Mesenchymal stem cell (in vitro differentiated cells and primary cell): Measurements from ENCODE around the gene AICDA.
"Not testable (repeated sequence)": the region's sequence is repeated elsewhere in the genome, so short reads cannot be mapped to it uniquely, and the experiment has no call there.

Source experiments
- DNase-seq: peaks from one replicate; pipeline ENCODE4 v3.0.0-alpha.2; 2013
- H2AFZ ChIP-seq: one replicate; pipeline ENCODE4 v1.6.1; 2013; ENCODE audit warnings: low read depth, mild to moderate bottlenecking, control low read depth, inconsistent platforms, low read length, moderate library complexity
- H2AK5ac ChIP-seq: 2 replicates; pipeline ENCODE4 v1.6.1; 2013; ENCODE audit warnings: low read length, moderate library complexity, mild to moderate bottlenecking, inconsistent platforms; ENCODE audit not compliant: severe bottlenecking
- H2BK120ac ChIP-seq: one replicate; pipeline ENCODE4 v1.6.1; 2013; ENCODE audit warnings: low read depth, mild to moderate bottlenecking, inconsistent platforms, low read length, moderate library complexity
- H2BK12ac ChIP-seq, 2 experiments: one replicate each; pipeline ENCODE4 v1.6.1; 2013; ENCODE audit warnings: inconsistent platforms in 2 of 2, low read length in 2 of 2, mild to moderate bottlenecking in 2 of 2, moderate library complexity in 2 of 2, control low read depth in 1 of 2
- H2BK15ac ChIP-seq: one replicate; pipeline ENCODE4 v1.6.1; 2013; ENCODE audit warnings: mild to moderate bottlenecking, low read depth, inconsistent platforms; ENCODE audit not compliant: poor library complexity, severe bottlenecking
- H2BK5ac ChIP-seq: 2 replicates; pipeline ENCODE4 v1.6.1; 2013; ENCODE audit warnings: low read depth, mild to moderate bottlenecking, low read length, control low read depth, inconsistent platforms; ENCODE audit not compliant: poor library complexity, severe bottlenecking
- H3K14ac ChIP-seq, 2 experiments: one replicate each; pipeline ENCODE4 v1.6.1; 2013; ENCODE audit warnings: inconsistent platforms in 2 of 2, low read length in 2 of 2, control low read depth in 1 of 2, mild to moderate bottlenecking in 1 of 2, moderate library complexity in 1 of 2
- H3K18ac ChIP-seq, 2 experiments: one replicate each; pipeline ENCODE4 v1.6.1; 2013; ENCODE audit warnings: inconsistent platforms in 2 of 2, low read length in 2 of 2, control low read depth in 1 of 2, low read depth in 1 of 2, mild to moderate bottlenecking in 1 of 2
- H3K23ac ChIP-seq, 2 experiments: one replicate each; pipeline ENCODE4 v1.6.1; 2013; ENCODE audit warnings: inconsistent platforms in 2 of 2, low read length in 2 of 2, mild to moderate bottlenecking in 2 of 2, moderate library complexity in 2 of 2, control low read depth in 1 of 2
- H3K27ac ChIP-seq: 2 replicates; pipeline ENCODE4 v1.5.1; 2013; ENCODE audit warnings: mild to moderate bottlenecking, moderate library complexity, low read length, control low read depth, inconsistent platforms; ENCODE audit not compliant: poor library complexity, severe bottlenecking
- H3K27me3 ChIP-seq, 2 experiments: 2 replicates each; pipeline versions ENCODE4 v1.6.1 to v1.7.0; 2013; ENCODE audit warnings: low read length in 2 of 2, mild to moderate bottlenecking in 2 of 2, moderate library complexity in 2 of 2, control low read depth in 1 of 2, inconsistent platforms in 1 of 2; ENCODE audit not compliant: control insufficient read depth in 1 of 2, insufficient read depth in 1 of 2
- H3K36me3 ChIP-seq, 2 experiments: 2 replicates each; pipeline versions ENCODE4 v1.6.1 to v1.7.0; 2013; ENCODE audit warnings: low read length in 2 of 2, control low read depth in 1 of 2, inconsistent platforms in 1 of 2, low read depth in 1 of 2, mild to moderate bottlenecking in 1 of 2; ENCODE audit not compliant: insufficient read depth in 2 of 2, control insufficient read depth in 1 of 2
- H3K4ac ChIP-seq, 2 experiments: one replicate each; pipeline ENCODE4 v1.6.1; 2013; ENCODE audit warnings: inconsistent platforms in 2 of 2, low read length in 2 of 2, mild to moderate bottlenecking in 2 of 2, moderate library complexity in 2 of 2, control low read depth in 1 of 2, low read depth in 1 of 2
- H3K4me1 ChIP-seq: 2 replicates; pipeline ENCODE4 v1.6.1; 2013; ENCODE audit warnings: low read depth, low read length, control low read depth; ENCODE audit not compliant: control insufficient read depth, insufficient read depth
- H3K4me2 ChIP-seq: 2 replicates; pipeline ENCODE4 v1.6.1; 2013; ENCODE audit warnings: low read length, mild to moderate bottlenecking, inconsistent platforms; ENCODE audit not compliant: poor library complexity, severe bottlenecking
- H3K4me3 ChIP-seq, 2 experiments: 2 replicates each; pipeline versions ENCODE4 v1.5.1 to v1.7.0; 2013; ENCODE audit warnings: low read length in 2 of 2, mild to moderate bottlenecking in 2 of 2, control low read depth in 1 of 2, low read depth in 1 of 2; ENCODE audit not compliant: insufficient read depth in 1 of 2
- H3K79me1 ChIP-seq: replicated peaks from 2 replicates; pipeline ENCODE4 v1.6.1; 2013; ENCODE audit warnings: mild to moderate bottlenecking, control low read depth, low read length, inconsistent platforms; ENCODE audit not compliant: poor library complexity, severe bottlenecking
- H3K9ac ChIP-seq: 2 replicates; pipeline ENCODE4 v1.7.0; 2013; ENCODE audit warnings: mild to moderate bottlenecking, low read length, moderate library complexity
- H3K9me3 ChIP-seq: 2 replicates; pipeline ENCODE4 v1.7.0; 2013; ENCODE audit warnings: mild to moderate bottlenecking, low read length; ENCODE audit not compliant: control insufficient read depth
- H4K8ac ChIP-seq: one replicate; pipeline ENCODE4 v1.6.1; 2013; ENCODE audit warnings: inconsistent platforms, mild to moderate bottlenecking, low read length, moderate library complexity
- H4K91ac ChIP-seq: one replicate; pipeline ENCODE4 v1.6.1; 2013; ENCODE audit warnings: mild to moderate bottlenecking, low read length, inconsistent platforms
- WGBS: methylation state at CpG from one replicate; pipeline ENCODE4 v1.1.7; 2013; ENCODE audit warnings: mixed read lengths; 5-methylcytosine and 5-hydroxymethylcytosine counted together

AICDA gene

DNA sequence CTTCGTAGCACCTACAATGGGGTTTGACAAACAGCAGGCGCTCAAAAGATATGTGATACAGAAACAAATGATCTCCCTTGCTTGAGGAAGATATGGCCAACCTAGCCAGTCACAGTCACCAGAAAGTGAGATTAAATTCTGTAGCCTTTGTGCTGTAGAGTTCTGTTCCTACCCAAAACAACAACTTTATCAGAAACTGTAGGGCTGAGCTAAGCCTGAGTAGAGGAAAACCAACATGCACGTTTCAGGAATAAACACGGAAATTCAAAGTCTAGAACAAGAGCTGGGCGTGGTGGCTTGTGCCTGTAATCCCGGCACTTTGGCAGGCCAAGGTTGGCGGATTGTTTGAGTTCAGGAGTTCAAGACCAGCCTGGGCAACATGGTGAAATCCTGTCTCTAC is 23.0 kb downstream of the AICDA start:
- H3K4me3 ChIP-seq, result no peak overlapping the region
- no peak overlapping the region for H3K14ac ChIP-seq
- no peak for DNase-seq
- H2BK5ac ChIP-seq, result no peak overlapping the region
- H3K4me1 ChIP-seq, result no peaks in the 10 kb centered on the region
- H3K4me2 ChIP-seq, result no peak overlapping the region
- H4K8ac ChIP-seq, result no peak overlapping the region
- no peaks in the 10 kb centered on the region for H3K36me3 ChIP-seq
- no peak overlapping the region for H2AK5ac ChIP-seq
- no peak overlapping the region for H3K9ac ChIP-seq
- H3K18ac ChIP-seq, result no peak overlapping the region
- H3K23ac ChIP-seq, result no peak overlapping the region
- H3K27me3 ChIP-seq, result peaks cover 0 to 3% of the 10 kb centered on the region in 2 experiments
- no peak overlapping the region for H4K91ac ChIP-seq
- no peak overlapping the region for H2BK15ac ChIP-seq
- H3K27ac ChIP-seq, result no peak overlapping the region
- no peak overlapping the region for H2BK12ac ChIP-seq
- H3K9me3 ChIP-seq, result no peaks in the 10 kb centered on the region
- H2BK120ac ChIP-seq, result no peak overlapping the region
- H3K4ac ChIP-seq, result no peak overlapping the region
- WGBS, result 92% methylated on average over 7 of the region's 7 CpGs
- no peak overlapping the region for H2AFZ ChIP-seq
- no peaks in the 10 kb centered on the region for H3K79me1 ChIP-seq

DNA sequence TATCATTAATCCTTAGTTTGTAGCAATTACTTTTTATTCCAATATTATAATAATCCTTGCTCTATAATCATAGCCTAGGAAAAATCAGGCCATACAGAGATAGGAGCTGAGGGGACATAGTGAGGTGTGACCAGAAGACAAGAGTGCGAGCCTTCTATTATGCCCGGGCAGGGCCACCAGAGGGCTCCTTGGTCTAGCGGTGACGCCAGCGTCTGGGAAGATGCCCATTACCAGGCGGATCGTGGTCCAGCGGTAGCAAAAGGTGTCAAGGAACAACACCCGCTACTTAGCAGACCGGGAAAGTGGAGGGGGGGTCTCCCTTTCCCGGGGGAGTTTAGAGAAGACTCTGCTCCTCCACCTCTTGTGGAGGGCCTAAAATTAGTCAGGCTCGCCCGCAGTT is 28.2 kb downstream of the AICDA start:
- not testable (repeated sequence) for H3K9ac ChIP-seq, H3K18ac ChIP-seq, H4K8ac ChIP-seq, H2BK120ac ChIP-seq, H2BK5ac ChIP-seq, H3K4ac ChIP-seq, H3K9me3 ChIP-seq, H3K27me3 ChIP-seq, H3K4me1 ChIP-seq, DNase-seq, H2BK12ac ChIP-seq, H2BK15ac ChIP-seq, H3K4me3 ChIP-seq, H3K36me3 ChIP-seq, H2AFZ ChIP-seq, H2AK5ac ChIP-seq, H3K27ac ChIP-seq, H4K91ac ChIP-seq, H3K14ac ChIP-seq, H3K79me1 ChIP-seq, H3K4me2 ChIP-seq, H3K23ac ChIP-seq
- WGBS, result 89% methylated on average over 13 of the region's 13 CpGs

DNA sequence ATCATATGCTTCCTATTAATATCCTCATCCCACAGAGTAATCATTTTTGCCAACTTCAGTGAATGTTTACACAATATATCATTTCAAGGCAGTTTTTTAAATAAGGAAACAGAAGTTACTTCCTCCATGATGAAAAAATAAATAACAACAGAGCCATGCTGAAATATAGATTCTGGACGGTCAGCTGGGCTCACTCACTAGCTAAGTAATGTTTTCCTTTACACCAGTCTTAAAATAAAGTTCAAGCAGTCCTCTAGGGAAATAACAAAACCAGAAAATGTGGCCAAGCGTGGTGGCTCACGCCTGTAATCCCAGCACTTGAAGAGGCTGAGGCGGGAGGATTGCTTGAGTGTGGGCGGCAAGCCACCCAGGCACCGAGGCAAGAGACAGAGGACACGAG is 28.7 kb downstream of the AICDA start:
- Histone ChIP-seq H3K79me1 (no peaks in the 10 kb centered on the region), H3K4ac (no peak overlapping the region), H3K4me3 (no peak overlapping the region), H3K4me1 (peaks cover 2% of the 10 kb centered on the region), H3K14ac (no peak overlapping the region), H3K4me2 (no peak overlapping the region), H2AFZ (no peak overlapping the region), H2BK15ac (no peak overlapping the region), H3K36me3 (no peaks in the 10 kb centered on the region), H4K91ac (no peak overlapping the region), H3K27ac (no peak overlapping the region), H2AK5ac (no peak overlapping the region), H2BK120ac (no peak overlapping the region), H4K8ac (no peak overlapping the region), H3K23ac (no peak overlapping the region), H3K9ac (peak overlapping the region; percentile 14), H2BK12ac (no peak overlapping the region), H3K18ac (no peak overlapping the region), H3K27me3 (no peaks in the 10 kb centered on the region), H3K9me3 (no peaks in the 10 kb centered on the region), H2BK5ac (no peak overlapping the region)
- 71% methylated on average over 4 of the region's 7 CpGs for WGBS
- DNase-seq, result no peak

DNA sequence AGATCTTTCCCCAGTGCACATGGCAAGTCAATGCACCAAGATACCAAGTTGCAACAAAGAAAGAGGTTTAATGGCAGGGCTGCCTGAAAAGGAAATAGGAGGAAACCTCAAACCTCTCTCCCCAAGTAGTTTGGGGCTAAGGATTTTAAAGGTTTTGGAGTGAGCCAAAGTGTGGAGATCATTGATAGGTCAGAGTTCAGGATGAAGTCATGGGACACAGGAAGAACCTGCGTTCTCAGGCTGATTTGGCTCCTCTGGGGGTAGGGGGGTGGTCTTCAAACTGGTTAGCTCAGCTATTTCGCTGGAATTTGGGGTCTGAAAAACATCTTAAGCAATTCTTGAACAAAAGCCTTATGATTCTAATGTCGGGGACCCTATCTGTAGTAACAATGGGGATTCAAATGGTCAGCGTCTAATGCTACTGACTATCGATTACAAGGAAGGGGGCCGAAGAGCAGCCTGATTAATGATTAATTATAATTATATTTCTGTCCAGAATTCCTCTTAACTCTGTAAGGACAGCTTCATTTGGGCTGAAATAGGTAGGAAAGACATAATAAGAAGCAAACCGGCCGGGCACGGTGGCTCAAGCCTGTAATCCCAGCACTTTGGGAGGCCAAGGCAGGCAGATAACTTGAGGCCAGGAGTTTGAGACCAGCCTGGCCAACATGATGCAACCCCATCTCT is 31.4 kb downstream of the AICDA start:
- no peak for DNase-seq
- H2AFZ ChIP-seq, result no peak overlapping the region
- no peak overlapping the region for H3K4me3 ChIP-seq
- H3K36me3 ChIP-seq, result no peaks in the 10 kb centered on the region
- no peak overlapping the region for H3K4me2 ChIP-seq
- peaks cover 2% of the 10 kb centered on the region for H3K4me1 ChIP-seq
- H4K8ac ChIP-seq, result no peak overlapping the region
- 85% methylated on average over 4 of the region's 9 CpGs for WGBS
- H3K27me3 ChIP-seq, result peaks cover 0 to 3% of the 10 kb centered on the region in 2 experiments
- no peak overlapping the region for H3K4ac ChIP-seq
- no peak overlapping the region for H2BK15ac ChIP-seq
- no peak overlapping the region for H3K27ac ChIP-seq
- H4K91ac ChIP-seq, result no peak overlapping the region
- H2AK5ac ChIP-seq, result no peak overlapping the region
- H3K79me1 ChIP-seq, result no peaks in the 10 kb centered on the region
- no peak overlapping the region for H2BK12ac ChIP-seq
- no peak overlapping the region for H3K18ac ChIP-seq
- H3K9me3 ChIP-seq, result no peaks in the 10 kb centered on the region
- no peak overlapping the region for H2BK5ac ChIP-seq
- no peak overlapping the region for H3K9ac ChIP-seq
- H2BK120ac ChIP-seq, result no peak overlapping the region
- H3K14ac ChIP-seq, result no peak overlapping the region
- no peak overlapping the region for H3K23ac ChIP-seq
